ENCODE measurements around the gene PCDHA9. TPM values are rescaled to one million over a fixed set of nuclear protein-coding genes. Genes with fewer than 3 reads are reported as not detected.

The PCDHA9 gene
- total and polyA plus RNA-seq, 10 donors, result 0.13 to 0.98 (median 0.17) TPM; not detected in 5

Other genes with a start within 250 kb of the PCDHA9 start
- 100 to 1,000 TPM in 4 of 7 donors, 10 to 100 TPM in 3; 80.2 to 209 (median 101) TPM for gene CD14, start 215.2 kb upstream of the PCDHA9 start, total RNA-seq
- 10 to 100 TPM; 40.2 to 60.9 (median 48.9) TPM for gene CD14, start 215.2 kb upstream of the PCDHA9 start, polyA plus RNA-seq
- gene TMCO6, start 208.9 kb upstream of the PCDHA9 start, total RNA-seq, result 10 to 100 TPM; 18.3 to 55.2 (median 24.5) TPM
- gene TMCO6, start 208.9 kb upstream of the PCDHA9 start, polyA plus RNA-seq, result 10 to 100 TPM; 12.0 to 21.0 (median 18.2) TPM
- gene NDUFA2, start 200.8 kb upstream of the PCDHA9 start, total RNA-seq, result 10 to 100 TPM; 35.1 to 61.4 (median 46.9) TPM
- gene NDUFA2, start 200.8 kb upstream of the PCDHA9 start, polyA plus RNA-seq, result 100 to 1,000 TPM; 211 to 237 (median 216) TPM
- gene IK, start 200.6 kb upstream of the PCDHA9 start, total RNA-seq, result 100 to 1,000 TPM in 2 of 7 donors, 10 to 100 TPM in 5; 77.2 to 139 (median 90.4) TPM
- 10 to 100 TPM; 61.1 to 68.0 (median 64.4) TPM for gene IK, start 200.6 kb upstream of the PCDHA9 start, polyA plus RNA-seq
- 10 to 100 TPM; 23.0 to 30.8 (median 25.7) TPM for gene WDR55, start 183.5 kb upstream of the PCDHA9 start, total RNA-seq
- gene WDR55, start 183.5 kb upstream of the PCDHA9 start, polyA plus RNA-seq, result 10 to 100 TPM; 14.2 to 25.6 (median 21.6) TPM
- gene DND1, start 174.8 kb upstream of the PCDHA9 start, total RNA-seq, result 1 to 10 TPM; 1.2 to 2.8 (median 1.8) TPM
- 1 to 10 TPM; 2.2 to 4.7 (median 3.8) TPM for gene DND1, start 174.8 kb upstream of the PCDHA9 start, polyA plus RNA-seq
- 10 to 100 TPM; 41.9 to 53.9 (median 47.6) TPM for gene HARS1, start 157.0 kb upstream of the PCDHA9 start, total RNA-seq
- 10 to 100 TPM; 38.4 to 46.3 (median 45.5) TPM for gene HARS1, start 157.0 kb upstream of the PCDHA9 start, polyA plus RNA-seq
- 10 to 100 TPM; 30.2 to 40.8 (median 37.2) TPM for gene HARS2, start 156.9 kb upstream of the PCDHA9 start, total RNA-seq
- gene HARS2, start 156.9 kb upstream of the PCDHA9 start, polyA plus RNA-seq, result 10 to 100 TPM; 16.5 to 26.1 (median 24.1) TPM
- 10 to 100 TPM; 34.4 to 52.3 (median 43.1) TPM for gene ZMAT2, start 147.9 kb upstream of the PCDHA9 start, total RNA-seq
- 10 to 100 TPM; 44.1 to 80.3 (median 57.8) TPM for gene ZMAT2, start 147.9 kb upstream of the PCDHA9 start, polyA plus RNA-seq
- not detected for gene PCDHA1, start 62.2 kb upstream of the PCDHA9 start, total RNA-seq
- gene PCDHA1, start 62.2 kb upstream of the PCDHA9 start, polyA plus RNA-seq, result under 1 TPM in 1 of 3 donors, not detected in 2; 0.05 TPM
- under 1 TPM in 1 of 7 donors, not detected in 6; 0.09 TPM for gene PCDHA2, start 53.5 kb upstream of the PCDHA9 start, total RNA-seq
- under 1 TPM in 1 of 3 donors, not detected in 2; 0.03 TPM for gene PCDHA2, start 53.5 kb upstream of the PCDHA9 start, polyA plus RNA-seq
- gene PCDHA3, start 47.3 kb upstream of the PCDHA9 start, total RNA-seq, result 1 to 10 TPM in 1 of 7 donors, under 1 TPM in 5, not detected in 1; 0.07 to 2.3 (median 0.61) TPM
- under 1 TPM in 2 of 3 donors, not detected in 1; 0.03 to 0.08 TPM for gene PCDHA3, start 47.3 kb upstream of the PCDHA9 start, polyA plus RNA-seq
- gene PCDHA4, start 41.3 kb upstream of the PCDHA9 start, total RNA-seq, result 1 to 10 TPM in 1 of 7 donors, under 1 TPM in 6; 0.13 to 1.2 (median 0.51) TPM
- under 1 TPM in 1 of 3 donors, not detected in 2; 0.23 TPM for gene PCDHA4, start 41.3 kb upstream of the PCDHA9 start, polyA plus RNA-seq
- under 1 TPM in 6 of 7 donors, not detected in 1; 0.09 to 0.46 (median 0.13) TPM for gene PCDHA5, start 26.8 kb upstream of the PCDHA9 start, total RNA-seq
- gene PCDHA5, start 26.8 kb upstream of the PCDHA9 start, polyA plus RNA-seq, result under 1 TPM in 1 of 3 donors, not detected in 2; 0.03 TPM
- under 1 TPM in 5 of 7 donors, not detected in 2; 0.14 to 0.85 (median 0.34) TPM for gene PCDHA6, start 20.4 kb upstream of the PCDHA9 start, total RNA-seq
- gene PCDHA6, start 20.4 kb upstream of the PCDHA9 start, polyA plus RNA-seq, result under 1 TPM; 0.02 to 0.06 (median 0.04) TPM
- under 1 TPM in 5 of 7 donors, not detected in 2; 0.14 to 0.72 (median 0.43) TPM for gene PCDHA7, start 14.1 kb upstream of the PCDHA9 start, total RNA-seq
- under 1 TPM; 0.03 to 0.41 (median 0.11) TPM for gene PCDHA7, start 14.1 kb upstream of the PCDHA9 start, polyA plus RNA-seq
- gene PCDHA8, start 7.2 kb upstream of the PCDHA9 start, total RNA-seq, result under 1 TPM in 5 of 7 donors, not detected in 2; 0.11 to 0.52 (median 0.25) TPM
- not detected for gene PCDHA8, start 7.2 kb upstream of the PCDHA9 start, polyA plus RNA-seq
- 1 to 10 TPM in 3 of 7 donors, under 1 TPM in 4; 0.34 to 1.4 (median 0.60) TPM for gene PCDHA10, start 7.5 kb downstream of the PCDHA9 start, total RNA-seq
- under 1 TPM in 2 of 3 donors, not detected in 1; 0.02 to 0.03 TPM for gene PCDHA10, start 7.5 kb downstream of the PCDHA9 start, polyA plus RNA-seq
- under 1 TPM in 6 of 7 donors, not detected in 1; 0.11 to 0.79 (median 0.31) TPM for gene PCDHA11, start 20.6 kb downstream of the PCDHA9 start, total RNA-seq
- not detected for gene PCDHA11, start 20.6 kb downstream of the PCDHA9 start, polyA plus RNA-seq
- gene PCDHA12, start 26.9 kb downstream of the PCDHA9 start, total RNA-seq, result under 1 TPM in 4 of 7 donors, not detected in 3; 0.17 to 0.79 (median 0.32) TPM
- gene PCDHA12, start 26.9 kb downstream of the PCDHA9 start, polyA plus RNA-seq, result under 1 TPM in 1 of 3 donors, not detected in 2; 0.06 TPM
- under 1 TPM in 5 of 7 donors, not detected in 2; 0.22 to 0.79 (median 0.46) TPM for gene PCDHA13, start 33.7 kb downstream of the PCDHA9 start, total RNA-seq
- gene PCDHA13, start 33.7 kb downstream of the PCDHA9 start, polyA plus RNA-seq, result under 1 TPM in 2 of 3 donors, not detected in 1; 0.20 to 0.21 TPM
- 1 to 10 TPM in 2 of 7 donors, under 1 TPM in 5; 0.13 to 1.2 (median 0.41) TPM for gene PCDHAC1, start 77.9 kb downstream of the PCDHA9 start, total RNA-seq
- gene PCDHAC1, start 77.9 kb downstream of the PCDHA9 start, polyA plus RNA-seq, result under 1 TPM; 0.17 to 0.35 (median 0.23) TPM
- gene PCDHAC2, start 118.1 kb downstream of the PCDHA9 start, total RNA-seq, result 1 to 10 TPM; 1.5 to 7.9 (median 3.9) TPM
- under 1 TPM; 0.15 to 0.26 (median 0.17) TPM for gene PCDHAC2, start 118.1 kb downstream of the PCDHA9 start, polyA plus RNA-seq
- not detected for gene PCDHB1, start 203.0 kb downstream of the PCDHA9 start, total RNA-seq
- not detected for gene PCDHB1, start 203.0 kb downstream of the PCDHA9 start, polyA plus RNA-seq
- gene PCDHB2, start 246.2 kb downstream of the PCDHA9 start, total RNA-seq, result 1 to 10 TPM in 6 of 7 donors, under 1 TPM in 1; 0.98 to 2.0 (median 1.5) TPM
- under 1 TPM; 0.12 to 0.29 (median 0.13) TPM for gene PCDHB2, start 246.2 kb downstream of the PCDHA9 start, polyA plus RNA-seq

All from spleen (tissue), 10 donors.